HepG2 (cell line): Measurements from ENCODE around the gene EGFR. TPM values are rescaled to one million over a fixed set of nuclear protein-coding genes. Genes with fewer than 3 reads are reported as not detected.

ENCODE experiments used
- ATAC-seq: fragments of 200-7000 bp; cut with Tn5 transposase; 3 replicates; pipeline ENCODE4 v1.9.1; 2020; ENCODE audit warnings: mild to moderate bottlenecking, moderate library complexity
- BruUV-seq: library from RNA; stranded (reverse); fragments of 400-500 nt; replicated peaks from 2 replicates; lab custom pipeline; 2021; lab: Mats Ljungman, UMichigan
- CTCF ChIA-PET: fragments of 300-600 bp; formaldehyde crosslinking; extraction: SDS; loops from one replicate; lab custom pipeline; 2021; ENCODE audit warnings: low total read pairs, inconsistent platforms, low intra/inter-chr PET ratio; lab: Yijun Ruan, JAX
- POLR2A ChIA-PET: fragments of 350-600 bp; sonication (Branson Sonifier 250); formaldehyde crosslinking; loops from one replicate; lab custom pipeline; 2020; ENCODE audit warnings: antibody characterized with exemption, inconsistent platforms; lab: Yijun Ruan, JAX
- DNase-seq: peaks from one replicate; pipeline ENCODE4 v3.0.0-alpha.2; 2015; ENCODE audit warnings: low spot score
- FAIRE-seq: peaks from 3 replicates; lab custom pipeline; 2011; peaks lifted over from hg19 to GRCh38; lab: Jason Lieb, UNC
- H2AFZ ChIP-seq: one replicate; pipeline ENCODE4 v1.6.1; 2011; ENCODE audit warnings: low read length, inconsistent platforms
- H3K27ac ChIP-seq: fragments of 300-600 bp; 3 replicates; pipeline ENCODE4 v1.8.0; 2011; ENCODE audit warnings: mixed run types, mild to moderate bottlenecking, mixed read lengths, low read length, inconsistent platforms; ENCODE audit not compliant: insufficient read depth; ENCODE audit errors: extremely low read length
- H3K27me3 ChIP-seq, 2 experiments: fragments of 200-600 bp in 1 of 2; 2 replicates in 1 of 2; 3 replicates in 1 of 2; pipeline versions ENCODE4 v1.6.0 to v1.8.0; 2011; ENCODE audit warnings: low read length in 2 of 2, mild to moderate bottlenecking in 2 of 2, moderate library complexity in 2 of 2, inconsistent platforms in 1 of 2; ENCODE audit not compliant: insufficient read depth in 2 of 2, control insufficient read depth in 1 of 2
- H3K36me3 ChIP-seq, 2 experiments: fragments of 200-600 bp in 1 of 2; replicated peaks in 1 of 2; 2 replicates in 1 of 2; 3 replicates in 1 of 2; pipeline versions ENCODE4 v1.5.1 to v1.8.0; 2011; ENCODE audit warnings: low read length in 2 of 2, inconsistent platforms in 1 of 2; ENCODE audit not compliant: insufficient read depth in 2 of 2, control insufficient read depth in 1 of 2
- H3K4me1 ChIP-seq: 2 replicates; pipeline ENCODE4 v1.5.1; 2012; ENCODE audit warnings: low read length, inconsistent platforms; ENCODE audit not compliant: insufficient read depth
- H3K4me2 ChIP-seq: 2 replicates; pipeline ENCODE4 v1.6.0; 2011; ENCODE audit warnings: low read depth, low read length, inconsistent platforms
- H3K4me3 ChIP-seq, 3 experiments: fragments of 200-600 bp in 1 of 3; sonication (generic), shearing (Covaris generic) in 1 of 3; replicated peaks in 1 of 3; 2 replicates each; pipeline ENCODE4 v1.5.1; 2011 to 2016; ENCODE audit warnings: low read length in 3 of 3, inconsistent platforms in 2 of 3, low read depth in 2 of 3, mild to moderate bottlenecking in 2 of 3, control low read depth in 1 of 3, mixed read lengths in 1 of 3; ENCODE audit not compliant: insufficient read depth in 1 of 3
- H3K79me2 ChIP-seq: one replicate; pipeline ENCODE4 v1.6.1; 2011; ENCODE audit warnings: low read length, inconsistent platforms; ENCODE audit not compliant: insufficient read depth
- H3K9ac ChIP-seq: 2 replicates; pipeline ENCODE4 v1.6.0; 2011; ENCODE audit warnings: mild to moderate bottlenecking, low read depth, low read length, inconsistent platforms; ENCODE audit not compliant: insufficient read depth
- H3K9me3 ChIP-seq: 2 replicates; pipeline ENCODE4 v1.5.1; 2012; ENCODE audit warnings: mild to moderate bottlenecking, low read length
- H4K20me1 ChIP-seq: 2 replicates; pipeline ENCODE4 v1.6.0; 2011; ENCODE audit warnings: inconsistent platforms, mild to moderate bottlenecking, low read length, moderate library complexity; ENCODE audit not compliant: insufficient read depth
- CBX1 ChIP-seq: IDR thresholded peaks from one replicate; pipeline ENCODE4 v1.6.1; 2016; ENCODE audit warnings: antibody characterized with exemption, low read depth
- FOXA1 ChIP-seq, 2 experiments: fragments of 450-650 bp in 1 of 2; sonication (generic) in 1 of 2; formaldehyde crosslinking in 1 of 2; IDR thresholded peaks; 2 replicates each; pipeline versions ENCODE4 v1.4.0 to v1.6.1; 2016 to 2020; ENCODE audit warnings: missing genetic modification reagents in 1 of 2
- MAX ChIP-seq: IDR thresholded peaks from 2 replicates; pipeline ENCODE4 v1.6.1; 2012; ENCODE audit warnings: inconsistent platforms
- NCOA2 ChIP-seq: sonication (generic); formaldehyde crosslinking; IDR thresholded peaks from 2 replicates; pipeline ENCODE4 v1.8.0; 2022; ENCODE audit warnings: inconsistent platforms
- RBFOX2 ChIP-seq: fragments of 200-400 bp; formaldehyde crosslinking; IDR thresholded peaks from 2 replicates; pipeline ENCODE4 v1.6.1; 2017; ENCODE audit warnings: low read depth, mild to moderate bottlenecking, low read length
- TBP ChIP-seq: sonication (generic); formaldehyde crosslinking; IDR thresholded peaks from 2 replicates; pipeline ENCODE4 v1.5.0; 2020; ENCODE audit warnings: missing genetic modification reagents
- TFE3 ChIP-seq: IDR thresholded peaks from 2 replicates; pipeline ENCODE4 v1.6.1; 2016
- THAP11 ChIP-seq: IDR thresholded peaks from 2 replicates; pipeline ENCODE4 v1.6.1; 2016; ENCODE audit warnings: missing biosample characterization, missing genetic modification reagents
- ZBTB7A ChIP-seq: sonication (generic); formaldehyde crosslinking; IDR thresholded peaks from 2 replicates; pipeline ENCODE4 v1.8.0; 2022; ENCODE audit warnings: mild to moderate bottlenecking, missing genetic modification reagents
- ZNF512B ChIP-seq: sonication (generic); formaldehyde crosslinking; IDR thresholded peaks from 2 replicates; pipeline ENCODE4 v1.5.1; 2020; ENCODE audit warnings: missing genetic modification reagents, mild to moderate bottlenecking, borderline replicate concordance
- ZNF567 ChIP-seq: sonication (generic); formaldehyde crosslinking; IDR thresholded peaks from 2 replicates; pipeline ENCODE4 v1.8.1; 2023; ENCODE audit warnings: mild to moderate bottlenecking, missing genetic modification reagents, borderline replicate concordance
- ZNF747 ChIP-seq: sonication (generic); formaldehyde crosslinking; IDR thresholded peaks from 2 replicates; pipeline ENCODE4 v1.8.1; 2023; ENCODE audit warnings: missing genetic modification reagents, mild to moderate bottlenecking, borderline replicate concordance
- ZNF784 ChIP-seq: sonication (generic); formaldehyde crosslinking; IDR thresholded peaks from 2 replicates; pipeline ENCODE4 v1.5.1; 2020; ENCODE audit warnings: missing genetic modification reagents, mild to moderate bottlenecking, borderline replicate concordance
- ZNF850 ChIP-seq: sonication (generic); formaldehyde crosslinking; conservative IDR thresholded peaks from 2 replicates; pipeline ENCODE4 v1.9.0; 2021; ENCODE audit warnings: mild to moderate bottlenecking, missing genetic modification reagents
- WGBS: methylation state at CpG from one replicate; pipeline ENCODE4 v1.1.6; 2017; ENCODE audit warnings: low lambda C conversion rate; 5-methylcytosine and 5-hydroxymethylcytosine counted together
- in situ Hi-C: cut with HindIII; loops from 2 replicates; pipeline ENCODE4 v1.10.0; 2017; ENCODE audit warnings: low pct_unique_long_range_greater_than_20kb; ENCODE audit not compliant: extremely low pct_ligation_motif_present
- intact Hi-C: fragments of 100-400 bp; cut with micrococcal nuclease; formaldehyde crosslinking; loops from one replicate; pipeline ENCODE4 v1.10.0; 2022; ENCODE audit not compliant: unreplicated experiment
- polyA plus RNA-seq, 8 experiments: library from polyadenylated mRNA; depleted of rRNA in 3 of 8; stranded (reverse) in 7 of 8; unstranded in 1 of 8; fragments of >200 nt; fragmentation: Illumina TruSeq in 4 of 8; extraction: Trizol in 4 of 8; gene quantifications; 2 replicates each; pipeline versions ENCODE4 v1.2.1 to v1.2.3, GENCODE V29; 2011 to 2016; ENCODE audit warnings: low read depth in 4 of 8, missing spikeins in 1 of 8, mixed read lengths in 1 of 8; ENCODE audit not compliant: insufficient read depth in 1 of 8
- total RNA-seq, 5 experiments: library from RNA; depleted of rRNA; stranded (reverse); fragments of >200 nt; fragmentation: Illumina TruSeq; extraction: Trizol; gene quantifications; 2 replicates each; pipeline ENCODE4 v1.2.3, GENCODE V29; 2016; ENCODE audit warnings: low read depth in 1 of 5

The EGFR gene
- total and polyA plus RNA-seq, 2 of the 13 experiments (the other 11 are each of a cell fraction or from before 2014, with no cell fraction given): 7.0 to 10.0 TPM

GRCh38 chr7:55150709-55151451 is 132.1 kb downstream of the EGFR start (continued):
- TF ChIP-seq ZNF512B (CRISPR knock-in tag) (no peak), NCOA2 (no peak), ZNF567 (CRISPR knock-in tag) (no peak)

GRCh38 chr7:55152516-55152915 is 133.7 kb downstream of the EGFR start:
- in situ Hi-C loops (no loop called here), intact Hi-C loops (no loop called here)
- ATAC-seq: no peak; the same call in 2 of the 3 replicates
- no peak for FAIRE-seq
- H3K36me3 ChIP-seq: 0 out of 5 replicates have a peak, but pooled peaks cover 0 to 4% of the 10 kb centered on the region in 2 experiments
- TF ChIP-seq CBX1 (no peak), ZBTB7A (CRISPR knock-in tag) (no peak), ZNF747 (CRISPR knock-in tag) (no peak), ZNF850 (no peak), ZNF784 (CRISPR knock-in tag) (no peak), THAP11 (CRISPR knock-in tag) (no peak), FOXA1 (IDR thresholded peaks at IDR 0.05) (no peak), FOXA1 (CRISPR knock-in tag; IDR thresholded peaks at IDR 0.05) (no peak), RBFOX2 (no peak), TBP (CRISPR knock-in tag) (no peak), MAX (no peak), TFE3 (CRISPR knock-in tag) (no peak)
- no peak overlapping the region for H3K27ac ChIP-seq
- no peak overlapping the region for H3K9ac ChIP-seq
- no peaks in the 10 kb centered on the region for H3K9me3 ChIP-seq
- no peak for DNase-seq
- H3K4me1 ChIP-seq: no peaks in the 10 kb centered on the region
- no peak overlapping the region for H2AFZ ChIP-seq
- BruUV-seq: no TSS peak
- H3K4me2 ChIP-seq: no peak overlapping the region
- H3K27me3 ChIP-seq: no peaks in the 10 kb centered on the region
- ChIA-PET POLR2A (no interaction called here), CTCF (interaction anchor here (1.4 kb wide), 1 partner anchor 102 kb away, joined by 5 read pairs; no protein-coding TSS in a partner anchor)
- H4K20me1 ChIP-seq: no peaks in the 10 kb centered on the region
- H3K4me3 ChIP-seq: no peak overlapping the region
- WGBS: 100% methylated on average over 4 of the region's 6 CpGs
- H3K79me2 ChIP-seq: no peaks in the 10 kb centered on the region
